Small intestine (tissue), 7 donors: ENCODE measurements around the gene ZNF619. TPM values are rescaled to one million over a fixed set of nuclear protein-coding genes. Genes with fewer than 3 reads are reported as not detected.
"Not testable (repeated sequence)": the region's sequence is repeated elsewhere in the genome, so short reads cannot be mapped to it uniquely, and the experiment has no call there.

Experiments
- DNase-seq, 2 donors: peaks; one replicate each; pipeline versions ENCODE4 v3.0.0 to v3.0.0-alpha.2; 2013
- FAIRE-seq: peaks from 2 replicates; lab custom pipeline; 2012; peaks lifted over from hg19 to GRCh38; lab: Jason Lieb, UNC
- H3K27ac ChIP-seq, 3 donors: one replicate each; pipeline ENCODE4 v1.5.1; 2013; ENCODE audit warnings: low read length in 2 of 3, mild to moderate bottlenecking in 2 of 3, control low read depth in 1 of 3, inconsistent platforms in 1 of 3, low read depth in 1 of 3, moderate library complexity in 1 of 3
- H3K27me3 ChIP-seq, 3 donors: one replicate each; pipeline ENCODE4 v1.6.1; 2013; ENCODE audit warnings: low read length in 3 of 3, inconsistent platforms in 1 of 3; ENCODE audit not compliant: control insufficient read depth in 3 of 3, insufficient read depth in 3 of 3
- H3K36me3 ChIP-seq, 3 donors: one replicate each; pipeline ENCODE4 v1.6.1; 2013; ENCODE audit warnings: low read length in 3 of 3, inconsistent platforms in 1 of 3, low read depth in 1 of 3, mild to moderate bottlenecking in 1 of 3, moderate library complexity in 1 of 3; ENCODE audit not compliant: control insufficient read depth in 3 of 3, insufficient read depth in 2 of 3
- H3K4me1 ChIP-seq, 3 donors: one replicate each; pipeline ENCODE4 v1.6.1; 2013; ENCODE audit warnings: low read length in 2 of 3, inconsistent platforms in 1 of 3, low read depth in 1 of 3, mild to moderate bottlenecking in 1 of 3, moderate library complexity in 1 of 3; ENCODE audit not compliant: control insufficient read depth in 3 of 3, insufficient read depth in 2 of 3
- H3K4me3 ChIP-seq, 3 donors: one replicate each; pipeline ENCODE4 v1.5.1; 2013; ENCODE audit warnings: low read length in 3 of 3, control low read depth in 1 of 3, inconsistent platforms in 1 of 3, low read depth in 1 of 3, mild to moderate bottlenecking in 1 of 3, moderate library complexity in 1 of 3
- H3K9me3 ChIP-seq, 2 donors: one replicate each; pipeline ENCODE4 v1.6.1; 2013; ENCODE audit warnings: low read depth in 1 of 2, low read length in 1 of 2; ENCODE audit not compliant: control insufficient read depth in 2 of 2, insufficient read depth in 1 of 2
- WGBS, 3 donors: extraction: QIAGEN DNeasy Blood & Tissue Kit; methylation state at CpG; one replicate each; pipeline ENCODE4 v1.1.7; 2013; 5-methylcytosine and 5-hydroxymethylcytosine counted together
- polyA plus RNA-seq, 4 donors: library from polyadenylated mRNA; stranded (reverse) in 3 of 4; unstranded in 1 of 4; fragments of 200-250 nt in 3 of 4; fragments of 120-200 nt in 1 of 4; gene quantifications; one replicate each; pipeline versions ENCODE4 v1.2.1 to v1.2.3, GENCODE V29; 2013
- donor health status: healthy with polysubstance abuse.
- donor health status: control.
- donor health status: control.
- donor health status: Bipolar disorder and iron deficiency.
- donor health status: healthy.

ZNF619 gene
- polyA plus RNA-seq, 4 donors = 0.81 to 5.9 (median 1.5) TPM

DNA sequence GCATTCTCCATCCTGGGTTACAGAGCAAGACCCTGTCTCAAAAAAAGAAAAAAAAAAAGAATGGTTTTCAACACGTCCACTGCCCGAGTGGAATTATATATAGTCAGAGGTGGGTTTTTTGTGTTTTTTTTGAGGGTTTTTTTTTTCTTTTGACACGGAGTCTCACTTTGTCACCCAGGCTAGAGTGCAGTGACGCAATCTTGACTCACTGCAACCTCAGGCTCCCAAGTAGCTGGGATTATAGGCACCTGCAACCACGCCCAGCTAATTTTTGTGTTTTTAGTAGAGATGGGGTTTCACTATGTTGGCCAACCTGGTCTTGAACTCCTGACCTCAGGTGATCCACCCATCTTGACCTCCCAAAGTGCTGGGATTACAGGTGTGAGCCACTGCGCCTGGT, 16.4 kb upstream of the ZNF619 start:
- H3K27me3 ChIP-seq, FAIRE-seq, H3K9me3 ChIP-seq, H3K4me3 ChIP-seq, H3K4me1 ChIP-seq, DNase-seq, H3K27ac ChIP-seq: not testable (repeated sequence)
- peaks cover 4 to 42% (median 11%) of the 10 kb centered on the region in 3 donors for H3K36me3 ChIP-seq
- 74 to 85% (median 80%) methylated on average over 6 of the region's 6 CpGs for WGBS, 3 donors

DNA sequence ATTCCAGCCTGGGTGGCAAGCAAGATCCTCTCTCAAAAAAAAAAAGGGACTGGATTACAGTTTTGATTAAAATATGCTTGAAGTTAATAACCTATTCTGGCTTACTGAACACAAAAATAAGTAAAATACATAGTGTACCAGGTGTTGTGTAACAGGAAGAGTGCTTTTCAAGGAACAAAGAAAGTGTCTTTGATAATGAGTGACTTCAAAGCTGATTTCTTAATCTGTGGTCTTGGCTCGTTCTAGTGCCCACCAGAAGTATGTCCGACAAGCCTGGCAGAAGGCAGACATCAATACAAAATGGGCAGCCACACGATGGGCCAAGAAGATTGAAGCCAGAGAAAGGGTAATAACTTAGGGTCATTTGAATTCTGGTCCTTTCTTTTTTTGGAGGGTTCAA, 15.8 kb upstream of the ZNF619 start:
- Histone ChIP-seq H3K4me3 (no peak overlapping the region), H3K27ac (no peak overlapping the region), H3K36me3 (peaks cover 4 to 42% (median 11%) of the 10 kb centered on the region in 3 donors), H3K9me3 (no peaks in the 10 kb centered on the region), H3K27me3 (no peaks in the 10 kb centered on the region), H3K4me1 (peaks cover 0 to 9% (median 3%) of the 10 kb centered on the region in 3 donors)
- DNase-seq (no peak), FAIRE-seq (no peak)
- 74 to 78% (median 76%) methylated on average over 3 of the region's 3 CpGs for WGBS, 3 donors

DNA sequence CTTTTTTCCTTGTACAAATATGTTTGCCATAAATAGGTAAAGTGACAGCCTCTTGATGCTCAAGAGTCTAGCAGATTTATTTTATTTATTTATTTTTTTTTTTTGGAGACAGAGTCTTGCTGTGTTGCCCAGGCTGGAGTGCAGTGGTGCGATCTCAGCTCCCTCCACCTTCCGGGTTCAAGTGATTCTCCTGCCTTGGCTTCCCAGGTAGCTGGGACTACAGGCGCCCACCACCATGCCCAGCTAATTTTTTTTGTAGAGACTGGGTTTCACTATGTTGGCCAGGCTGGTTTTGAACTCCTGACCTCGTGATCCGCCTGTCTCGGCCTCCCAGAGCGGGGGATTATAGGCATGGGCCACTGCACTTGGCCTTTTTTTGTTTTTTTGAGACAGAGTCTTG, 14.1 kb upstream of the ZNF619 start:
- FAIRE-seq = not testable (repeated sequence)

DNA sequence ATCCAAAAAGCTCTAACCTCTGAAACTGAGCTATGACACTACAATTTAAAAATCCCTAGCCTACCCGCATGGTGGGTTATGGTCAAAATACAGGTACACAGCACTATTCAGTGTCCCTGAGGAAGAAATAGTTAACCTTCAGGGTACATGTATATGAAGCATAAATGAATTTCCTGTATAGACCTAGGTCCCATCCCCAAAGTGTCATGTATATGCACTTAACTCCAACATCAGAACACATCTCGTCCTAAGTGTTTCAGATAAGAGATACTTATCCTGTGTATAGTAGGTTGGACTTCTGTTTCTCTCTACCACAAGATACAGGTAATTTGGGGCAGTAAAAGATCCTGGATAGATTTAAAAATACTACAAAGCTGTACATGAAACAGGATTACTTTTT, 13.3 kb upstream of the ZNF619 start:
- no peak for FAIRE-seq
- peaks cover 4 to 39% (median 11%) of the 10 kb centered on the region in 3 donors for H3K36me3 ChIP-seq

More for the DNA sequence above, 14.1 kb upstream of the ZNF619 start:
- peaks cover 4 to 42% (median 11%) of the 10 kb centered on the region in 3 donors for H3K36me3 ChIP-seq
- DNase-seq, H3K4me3 ChIP-seq, H3K9me3 ChIP-seq, H3K4me1 ChIP-seq, H3K27ac ChIP-seq, H3K27me3 ChIP-seq: not testable (repeated sequence)
- 95 to 96% (median 96%) methylated on average over 7 of the region's 7 CpGs for WGBS, 3 donors

DNA sequence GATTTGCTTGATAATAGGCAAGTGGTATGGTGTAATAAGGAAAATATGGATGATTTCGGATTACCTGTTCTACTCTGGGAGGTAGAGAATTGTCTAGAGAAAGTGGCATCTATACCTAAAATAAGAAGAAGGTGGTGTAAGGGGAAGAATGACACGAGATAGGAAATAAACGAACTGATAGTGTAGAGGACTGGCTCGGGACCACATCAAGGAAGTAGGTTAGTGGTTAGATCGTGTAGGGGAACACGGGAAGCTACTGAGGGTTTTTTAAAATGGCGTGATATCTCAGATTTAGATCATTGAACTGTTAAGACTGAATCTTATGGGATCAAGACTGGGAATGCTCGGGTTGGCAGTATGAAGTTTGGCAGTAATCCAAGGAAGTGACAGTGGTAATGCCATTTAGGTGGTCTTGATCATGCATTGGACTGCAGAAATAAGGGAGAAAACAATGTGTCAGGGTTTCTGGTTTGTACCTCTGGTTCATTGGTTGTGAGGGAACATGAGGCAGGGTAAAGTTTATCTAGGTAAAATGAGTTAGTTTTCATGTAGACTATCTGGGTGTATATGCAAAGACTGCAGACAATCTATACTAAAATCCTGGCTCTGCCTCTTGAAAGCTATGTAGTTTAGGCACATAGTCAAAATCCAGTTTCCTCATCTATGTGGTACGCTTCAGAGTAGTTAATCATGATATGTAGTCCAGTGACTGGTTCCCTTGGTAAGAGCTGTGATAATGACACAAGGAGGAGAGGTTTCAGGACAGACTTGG, 12.4 kb upstream of the ZNF619 start:
- Histone ChIP-seq H3K27me3 (no peaks in the 10 kb centered on the region), H3K9me3 (no peaks in the 10 kb centered on the region), H3K4me3 (no peak overlapping the region), H3K27ac (no peak overlapping the region), H3K36me3 (peaks cover 4 to 32% (median 11%) of the 10 kb centered on the region in 3 donors), H3K4me1 (no peaks in the 10 kb centered on the region)
- WGBS, 3 donors = 61 to 80% (median 61%) methylated on average over 8 to 9 of the region's 9 CpGs
- FAIRE-seq (no peak), DNase-seq (no peak)

More for the DNA sequence above, 13.3 kb upstream of the ZNF619 start:
- 87 to 96% (median 90%) methylated on average over 2 of the region's 2 CpGs for WGBS, 3 donors
- no peaks in the 10 kb centered on the region for H3K9me3 ChIP-seq
- no peaks in the 10 kb centered on the region for H3K27me3 ChIP-seq
- H3K4me3 ChIP-seq = no peak overlapping the region
- H3K27ac ChIP-seq = no peak overlapping the region
- DNase-seq = no peak
- H3K4me1 ChIP-seq = peaks cover 0 to 4% (median 2%) of the 10 kb centered on the region in 3 donors

DNA sequence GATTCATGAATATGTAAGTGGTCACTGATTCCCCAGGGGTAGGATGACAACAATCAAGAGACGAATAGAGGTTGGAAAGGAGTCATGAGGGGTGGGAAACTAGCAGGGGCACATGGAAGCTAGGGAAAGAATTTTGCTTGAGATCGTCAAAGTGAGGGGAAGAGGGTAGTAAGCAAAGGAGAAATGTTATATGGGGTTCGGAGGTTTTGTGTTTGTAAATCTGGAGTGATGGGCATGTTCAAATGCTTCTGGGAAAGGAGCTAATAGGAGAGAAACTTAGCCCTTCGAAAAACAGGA, 11.9 kb upstream of the ZNF619 start:
- Histone ChIP-seq H3K9me3 (no peaks in the 10 kb centered on the region), H3K27me3 (no peaks in the 10 kb centered on the region), H3K4me1 (no peaks in the 10 kb centered on the region), H3K27ac (no peak overlapping the region), H3K36me3 (peaks cover 4 to 32% (median 11%) of the 10 kb centered on the region in 3 donors), H3K4me3 (no peak overlapping the region)
- FAIRE-seq (no peak), DNase-seq (no peak)
- 84 to 92% (median 90%) methylated on average over 4 of the region's 4 CpGs for WGBS, 3 donors

DNA sequence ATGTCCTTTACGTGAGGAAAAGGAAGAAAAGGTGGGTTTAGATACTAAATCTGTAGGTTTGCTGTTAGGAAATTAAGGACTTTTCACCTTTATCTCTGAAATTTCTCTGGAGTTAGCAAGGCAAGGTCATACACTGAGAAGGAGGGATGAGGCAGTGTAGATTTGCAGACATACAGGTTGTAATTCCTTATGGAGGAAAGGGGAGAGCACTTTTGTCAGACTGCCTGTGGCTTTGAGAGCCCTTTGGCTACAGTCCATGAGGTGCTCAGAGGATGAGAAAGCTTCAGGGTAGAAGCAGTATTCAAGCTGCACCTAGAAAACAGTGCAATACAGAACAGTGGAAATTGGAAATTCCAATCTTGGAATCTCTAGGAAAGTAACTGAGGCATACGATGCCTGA, 11.5 kb upstream of the ZNF619 start:
- H3K27ac ChIP-seq = no peak overlapping the region
- no peaks in the 10 kb centered on the region for H3K4me1 ChIP-seq
- DNase-seq = no peak
- H3K9me3 ChIP-seq = no peaks in the 10 kb centered on the region
- no peak overlapping the region for H3K4me3 ChIP-seq
- FAIRE-seq = no peak
- peaks cover 4 to 28% (median 11%) of the 10 kb centered on the region in 3 donors for H3K36me3 ChIP-seq
- H3K27me3 ChIP-seq = no peaks in the 10 kb centered on the region
- 91 to 95% (median 94%) methylated on average over 2 of the region's 2 CpGs for WGBS, 3 donors

DNA sequence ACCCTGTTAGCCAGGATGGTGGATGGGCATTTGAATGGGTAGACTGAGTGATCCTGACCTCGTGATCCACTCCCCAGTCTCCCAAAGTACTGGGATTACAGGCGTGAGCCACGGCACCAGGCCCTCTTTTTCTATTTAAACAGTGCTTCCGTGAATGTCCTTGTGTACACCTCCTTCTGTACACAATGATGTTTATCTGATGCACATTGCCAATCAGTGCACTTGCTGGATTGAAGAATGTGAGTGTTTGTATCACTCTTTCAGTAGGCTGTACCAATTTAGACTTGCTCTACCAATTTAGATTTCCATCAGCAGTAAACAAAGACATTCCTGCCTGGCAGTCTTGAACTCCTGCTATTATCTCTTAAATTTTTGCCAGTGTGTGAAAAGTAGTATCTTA, 8.9 kb upstream of the ZNF619 start:
- Histone ChIP-seq H3K4me1 (no peaks in the 10 kb centered on the region), H3K4me3 (no peak overlapping the region), H3K36me3 (peaks cover 2 to 7% (median 5%) of the 10 kb centered on the region in 3 donors), H3K9me3 (no peaks in the 10 kb centered on the region), H3K27me3 (no peaks in the 10 kb centered on the region), H3K27ac (no peak overlapping the region)
- DNase-seq (no peak), FAIRE-seq (no peak)
- WGBS, 3 donors = 73 to 82% (median 73%) methylated on average over 4 of the region's 4 CpGs
